Heart right ventricle (tissue), 16 donors: ENCODE measurements around the gene DNAH8. TPM values are rescaled to one million over a fixed set of nuclear protein-coding genes. Genes with fewer than 3 reads are reported as not detected.

ENCODE experiments used
- ATAC-seq, 8 donors: fragments of 200-7000 bp; cut with Tn5 transposase; one replicate each; pipeline ENCODE4 v1.9.1; 2020; ENCODE audit warnings: mild to moderate bottlenecking in 8 of 8, moderate library complexity in 8 of 8, moderate number of reproducible peaks in 1 of 8
- DNase-seq, 2 donors: peaks; one replicate each; pipeline ENCODE4 v3.0.0-alpha.2; 2020
- H3K27ac ChIP-seq, 10 donors: fragments of 200-600 bp; sonication (generic) in 2 of 10; one replicate each; pipeline versions ENCODE4 v1.5.0 to v1.8.0; 2020 to 2022; ENCODE audit warnings: mild to moderate bottlenecking in 3 of 10
- H3K27me3 ChIP-seq, 7 donors: fragments of 200-600 bp; one replicate each; pipeline ENCODE4 v1.8.0; 2021 to 2022; ENCODE audit warnings: mild to moderate bottlenecking in 2 of 7
- H3K36me3 ChIP-seq, 9 donors: fragments of 200-600 bp; sonication (generic) in 1 of 9; one replicate each; pipeline versions ENCODE4 v1.5.0 to v1.8.0; 2020 to 2022; ENCODE audit warnings: mild to moderate bottlenecking in 2 of 9
- H3K4me1 ChIP-seq, 9 donors: fragments of 200-600 bp; sonication (generic) in 1 of 9; one replicate each; pipeline versions ENCODE4 v1.5.0 to v1.8.0; 2020 to 2022; ENCODE audit warnings: mild to moderate bottlenecking in 4 of 9
- H3K4me3 ChIP-seq, 10 donors: fragments of 200-600 bp; sonication (generic) in 2 of 10; one replicate each; pipeline versions ENCODE4 v1.5.0 to v1.8.0; 2020 to 2022; ENCODE audit warnings: mild to moderate bottlenecking in 7 of 10, moderate library complexity in 2 of 10
- H3K9me3 ChIP-seq, 11 donors: fragments of 200-600 bp in 10 of 11; sonication (generic) in 2 of 11; one replicate each; pipeline versions ENCODE4 v1.5.0 to v1.8.0; 2013 to 2022; ENCODE audit warnings: mild to moderate bottlenecking in 2 of 11, control low read depth in 1 of 11, moderate library complexity in 1 of 11
- CTCF ChIP-seq, 9 donors: fragments of 200-600 bp; sonication (generic) in 2 of 9; IDR thresholded peaks; one replicate each; pipeline versions ENCODE4 v1.5.0 to v1.8.0; 2021 to 2022; ENCODE audit warnings: antibody characterized with exemption in 9 of 9, mild to moderate bottlenecking in 5 of 9, moderate library complexity in 1 of 9
- WGBS, 2 donors: extraction: QIAGEN DNeasy Blood & Tissue Kit; methylation state at CpG; one replicate each; pipeline ENCODE4 v1.1.7; 2013; ENCODE audit warnings: inconsistent platforms in 1 of 2; 5-methylcytosine and 5-hydroxymethylcytosine counted together
- intact Hi-C, 10 donors: fragments of 100-400 bp; cut with DNase I; formaldehyde crosslinking; loops; one replicate each; pipeline versions ENCODE4 v1.11.1 to v1.14.2; 2022
- polyA plus RNA-seq, 2 donors: library from polyadenylated mRNA; stranded (reverse); fragments of 200-250 nt; gene quantifications; one replicate each; pipeline ENCODE4 v1.2.3, GENCODE V29; 2013
- total RNA-seq, 10 donors: library from RNA; stranded (reverse); fragmentation: NEBNext Ultra II Directional in 3 of 10; extraction: Animal tissue kit (Norgen Biotek cat#: 25700) in 3 of 10; gene quantifications; one replicate each; pipeline versions ENCODE4 v1.2.1 to v1.2.4, GENCODE V29; 2021 to 2023
- donor health status: Arrhythmogenic right ventricular cardiomyopathy.
- donor health status: ischemic (EF 13 %, LVEDD 7.1; RV severe dilation, severe dysfunction).
- donor health status: healthy with polysubstance abuse.
- donor health status: DM: no; HTN: yes; CAD: no.
- donor health status: DM: no; HTN: no; CAD: no.
- donor health status: ischemic (EF 25% LVEDD 6.9; RV normal size, moderate dysfunction).
- donor health status: ischemic (EF 25% LVEDD 5.7; RV mildly dilated, moderate dysfunction).
- donor health status: healthy.
- donor health status: DM: yes; HTN: yes; CAD: no.
- donor health status: Ischemic cardiomyopathy.
- donor health status: ischemic (EF 35%, LVEDD 5.7; RV mildly dilated, moderate dysfunction).
- donor health status: nonischemic (EF 11% LVEDD 7.7; RV severe dilation, severe dysfunction).
- donor health status: DM: yes; HTN: yes; CAD: no.
- donor health status: PGD.
- donor health status: ischemic (EF 29% LVEDD 5.4; RV normal size, mild dysfunction).
- donor health status: nonischemic (EF 23%, LVEDD 6.1; RV moderate dilation, normal function).

Gene DNAH8
- total and polyA plus RNA-seq, 12 donors, result 0.02 to 0.09 (median 0.03) TPM; not detected in 8

- peak in 6 of 8 donors; percentile 27 to 74 (median 42) for ATAC-seq
- peaks cover 0 to 34% (median 10%) of the 10 kb centered on the region in 9 donors for H3K36me3 ChIP-seq
These were observed 28.1 kb upstream of the DNAH8 start for GRCh38 chr6:38687043-38687353.

GRCh38 chr6:38687549-38687948, 27.6 kb upstream of the DNAH8 start:
- DNase-seq, result no peak
- no peak for ATAC-seq
- no peaks in the 10 kb centered on the region for H3K9me3 ChIP-seq
- no peaks in the 10 kb centered on the region for H3K27me3 ChIP-seq
- peaks cover 0 to 29% (median 19%) of the 10 kb centered on the region in 9 donors for H3K4me1 ChIP-seq
- no peak overlapping the region for H3K4me3 ChIP-seq
- WGBS, 2 donors, result 91 to 97% methylated on average over 1 of the region's 1 CpG
- intact Hi-C loops, result no loop called here
- H3K27ac ChIP-seq, result no peak overlapping the region
- H3K36me3 ChIP-seq, result peaks cover 0 to 29% (median 10%) of the 10 kb centered on the region in 9 donors
- TF ChIP-seq CTCF (IDR thresholded peaks at IDR 0.05), result no peak

More at GRCh38 chr6:38687043-38687353, 28.1 kb upstream of the DNAH8 start:
- no peak for TF ChIP-seq CTCF (IDR thresholded peaks at IDR 0.05)
- intact Hi-C loops, result no loop called here
- DNase-seq, result no peak
- Histone ChIP-seq H3K9me3 (no peaks in the 10 kb centered on the region), H3K4me3 (no peak overlapping the region), H3K27me3 (no peaks in the 10 kb centered on the region), H3K27ac (peak overlapping the region in 1 of 10 donors; percentile 2), H3K4me1 (peaks cover 0 to 29% (median 19%) of the 10 kb centered on the region in 9 donors)
- WGBS, 2 donors, result 70 to 71% methylated on average over 2 of the region's 2 CpGs

GRCh38 chr6:38688579-38689087, 26.5 kb upstream of the DNAH8 start:
- peak in 5 of 8 donors; percentile 27 to 76 (median 63) for ATAC-seq
- 47 to 57% methylated on average over 6 of the region's 6 CpGs for WGBS, 2 donors

GRCh38 chr6:38695227-38695900, 19.7 kb upstream of the DNAH8 start:
- DNase-seq, result no peak
- TF ChIP-seq CTCF (IDR thresholded peaks at IDR 0.05), result no peak
- peak in 2 of 8 donors; percentile 12 to 18 for ATAC-seq
- H3K4me1 ChIP-seq, result peaks cover 0 to 12% (median 5%) of the 10 kb centered on the region in 9 donors
- H3K4me3 ChIP-seq, result no peak overlapping the region
- WGBS, 2 donors, result 91 to 92% methylated on average over 2 of the region's 2 CpGs
- H3K27me3 ChIP-seq, result no peaks in the 10 kb centered on the region
- no peak overlapping the region for H3K27ac ChIP-seq
- peaks cover 0 to 3% (median 0%) of the 10 kb centered on the region in 9 donors for H3K36me3 ChIP-seq
- H3K9me3 ChIP-seq, result peaks cover 0 to 14% (median 4%) of the 10 kb centered on the region in 11 donors
- intact Hi-C loops, result no loop called here

More at GRCh38 chr6:38688579-38689087, 26.5 kb upstream of the DNAH8 start:
- no peaks in the 10 kb centered on the region for H3K27me3 ChIP-seq
- H3K27ac ChIP-seq, result peak overlapping the region in 1 of 10 donors; percentile 46
- H3K36me3 ChIP-seq, result peaks cover 0 to 18% (median 6%) of the 10 kb centered on the region in 9 donors
- H3K9me3 ChIP-seq, result no peaks in the 10 kb centered on the region
- no peak overlapping the region for H3K4me3 ChIP-seq
- intact Hi-C loops, result no loop called here
- DNase-seq, result peak in 1 of 2 donors; percentile 15
- no peak for TF ChIP-seq CTCF (IDR thresholded peaks at IDR 0.05)
- peaks cover 0 to 29% (median 19%) of the 10 kb centered on the region in 9 donors for H3K4me1 ChIP-seq
